ENCODE data around the gene TADA2B. TPM values are rescaled to one million over a fixed set of nuclear protein-coding genes. Genes with fewer than 3 reads are reported as not detected.

The TADA2B gene
- total RNA-seq, 2 experiments from 2014 or later: 7.7 to 10.0 TPM

GRCh38 chr4:7058792-7059191 is 15.6 kb downstream of the TADA2B start:
- H3K4me3 Mint-ChIP-seq: no peak overlapping the region
- no peak for DNase-seq
- peak overlapping the region; percentile 52 for H3K27ac Mint-ChIP-seq
- no peak for ATAC-seq
- CTCF ChIA-PET: interaction anchor here (1.1 to 3.8 kb wide), 4 partner anchors 8 to 17 kb away, joined by 3 to 14 read pairs (median 6); partner anchors contain the start of genes GRPEL1 and TADA2B
- H3K36me3 Mint-ChIP-seq (ENCODE audit: low read depth): peaks cover 54% of the 10 kb centered on the region
- no peak for TF ChIP-seq CTCF (IDR thresholded peaks at IDR 0.05)
- H3K4me1 Mint-ChIP-seq (ENCODE audit: low read depth): peaks cover 17% of the 10 kb centered on the region
- H3K9me3 Mint-ChIP-seq: no peaks in the 10 kb centered on the region
- H3K27me3 Mint-ChIP-seq: no peaks in the 10 kb centered on the region
- POLR2A ChIA-PET: interaction anchor here (0.5 to 10.2 kb wide), 3 partner anchors 8 to 276 kb away, joined by 3 to 67 read pairs (median 13); partner anchors contain the start of genes GRPEL1 and TADA2B
- intact Hi-C loops (cut with micrococcal nuclease): no loop called here

- ATAC-seq: no peak
Observed at GRCh38 chr4:7059662-7060061, 16.5 kb downstream of the TADA2B start.

GRCh38 chr4:7060346-7061150 is 17.4 kb downstream of the TADA2B start:
- Mint-ChIP-seq H3K4me3 (no peak overlapping the region), H3K36me3 (ENCODE audit: low read depth) (peaks cover 55% of the 10 kb centered on the region), H3K4me1 (ENCODE audit: low read depth) (peaks cover 28% of the 10 kb centered on the region), H3K9me3 (no peaks in the 10 kb centered on the region), H3K27ac (no peak overlapping the region), H3K27me3 (no peaks in the 10 kb centered on the region)
- ChIA-PET POLR2A (interaction anchor here (1.2 to 10.2 kb wide), 2 partner anchors 15 to 152 kb away, joined by 3 to 67 read pairs; partner anchors contain the start of gene TADA2B), CTCF (interaction anchor here (1.0 to 1.6 kb wide), 3 partner anchors 11 to 18 kb away, joined by 4 to 5 read pairs (median 4); partner anchors contain the start of gene TADA2B)
- intact Hi-C loops (cut with micrococcal nuclease): no loop called here
- no peak for TF ChIP-seq CTCF (IDR thresholded peaks at IDR 0.05)
- ATAC-seq (no peak), DNase-seq (no peak)

More at GRCh38 chr4:7059662-7060061, 16.5 kb downstream of the TADA2B start:
- no peak overlapping the region for H3K4me3 Mint-ChIP-seq
- no peaks in the 10 kb centered on the region for H3K9me3 Mint-ChIP-seq
- TF ChIP-seq CTCF (IDR thresholded peaks at IDR 0.05): no peak
- ChIA-PET CTCF (interaction anchor here (1.0 to 3.8 kb wide), 4 partner anchors 8 to 17 kb away, joined by 4 to 14 read pairs (median 6); partner anchors contain the start of genes GRPEL1 and TADA2B), POLR2A (interaction anchor here (2.7 to 10.2 kb wide), 2 partner anchors 7 to 14 kb away, joined by 13 to 67 read pairs; partner anchors contain the start of genes GRPEL1 and TADA2B)
- H3K27me3 Mint-ChIP-seq: no peaks in the 10 kb centered on the region
- H3K36me3 Mint-ChIP-seq (ENCODE audit: low read depth): peaks cover 51% of the 10 kb centered on the region
- peaks cover 22% of the 10 kb centered on the region for H3K4me1 Mint-ChIP-seq (ENCODE audit: low read depth)
- intact Hi-C loops (cut with micrococcal nuclease): no loop called here
- DNase-seq: no peak
- no peak overlapping the region for H3K27ac Mint-ChIP-seq

GRCh38 chr4:7061815-7062214 is 18.6 kb downstream of the TADA2B start:
- no peaks in the 10 kb centered on the region for H3K9me3 Mint-ChIP-seq
- H3K27me3 Mint-ChIP-seq: no peaks in the 10 kb centered on the region
- ChIA-PET POLR2A (interaction anchor here (0.6 to 10.2 kb wide), 6 partner anchors 9 to 1137 kb away, joined by 3 to 67 read pairs (median 3); partner anchors contain the start of gene TADA2B), CTCF (interaction anchor here (0.5 to 2.1 kb wide), 6 partner anchors 9 to 120 kb away, joined by 3 to 9 read pairs (median 4); partner anchors contain the start of gene TADA2B)
- ATAC-seq (no peak), DNase-seq (no peak)
- intact Hi-C loops (cut with micrococcal nuclease): no loop called here
- H3K4me1 Mint-ChIP-seq (ENCODE audit: low read depth): peaks cover 40% of the 10 kb centered on the region
- TF ChIP-seq CTCF (IDR thresholded peaks at IDR 0.05): no peak
- no peak overlapping the region for H3K27ac Mint-ChIP-seq
- no peak overlapping the region for H3K4me3 Mint-ChIP-seq
- peaks cover 64% of the 10 kb centered on the region for H3K36me3 Mint-ChIP-seq (ENCODE audit: low read depth)

All from activated CD8-positive, alpha-beta T cell treated with anti-CD3 and anti-CD28 coated beads for 36 hours (primary cell).